SU-DHL-6 (cell line): ENCODE results near the gene TBC1D16.

Experiments used
- CTCF ChIP-seq: fragments of 200-600 bp; sonication (generic); IDR thresholded peaks from one replicate; pipeline ENCODE4 v1.5.1; 2017; ENCODE audit warnings: antibody characterized with exemption, mild to moderate bottlenecking, low read length, moderate library complexity; ENCODE audit not compliant: insufficient read depth, poor library complexity, severe bottlenecking
- EZH2phosphoT487 ChIP-seq: fragments of 200-600 bp; sonication (generic), shearing (Covaris generic); conservative IDR thresholded peaks from 2 replicates; pipeline ENCODE4 v1.6.1; 2018; ENCODE audit warnings: mild to moderate bottlenecking, antibody characterized with exemption, low read length, moderate library complexity, mixed read lengths

- TF ChIP-seq CTCF (no peak), EZH2phosphoT487 (no peak)
Measured at GRCh38 chr17:79950751-79951150, 84.9 kb downstream of the TBC1D16 start.
